Type B pancreatic cell (in vitro differentiated cells): ENCODE measurements around the gene BCAS2. TPM values are rescaled to one million over a fixed set of nuclear protein-coding genes. Genes with fewer than 3 reads are reported as not detected.

ENCODE experiments used
- DNase-seq: peaks from one replicate; pipeline ENCODE4 v3.0.0; 2021; ENCODE audit warnings: mixed read lengths; ENCODE audit not compliant: unreplicated experiment; ENCODE audit errors: extremely low spot score
- H3K27ac Mint-ChIP-seq: 2 replicates; pipeline ENCODE4 v1.8.0; 2021; ENCODE audit warnings: mild to moderate bottlenecking, mixed read lengths
- H3K27me3 Mint-ChIP-seq: 2 replicates; pipeline ENCODE4 v1.8.0; 2021; ENCODE audit warnings: mixed read lengths
- H3K36me3 Mint-ChIP-seq: 2 replicates; pipeline ENCODE4 v1.8.0; 2021; ENCODE audit warnings: mixed read lengths
- H3K4me1 Mint-ChIP-seq: one replicate; pipeline ENCODE4 v1.8.0; 2021; ENCODE audit warnings: mixed read lengths; ENCODE audit not compliant: unreplicated experiment
- H3K4me3 Mint-ChIP-seq: 2 replicates; pipeline ENCODE4 v1.8.0; 2021; ENCODE audit warnings: mild to moderate bottlenecking, mixed read lengths
- H3K9me3 Mint-ChIP-seq: 2 replicates; pipeline ENCODE4 v1.8.0; 2021; ENCODE audit warnings: mixed read lengths
- total RNA-seq: library from RNA; stranded (reverse); gene quantifications from 2 replicates; pipeline ENCODE4 v1.2.1, GENCODE V29; 2021; ENCODE audit warnings: low replicate concordance
- TF ChIP-seq, protein P1 (sequence below): fragments of 200-600 bp; sonication (generic); conservative IDR thresholded peaks from 2 replicates; pipeline ENCODE4 v1.5.0; 2021; ENCODE audit warnings: antibody characterized with exemption, mild to moderate bottlenecking

BCAS2 gene
- total RNA-seq, 1 donor from 2014 or later: 45.5 TPM

DNA sequence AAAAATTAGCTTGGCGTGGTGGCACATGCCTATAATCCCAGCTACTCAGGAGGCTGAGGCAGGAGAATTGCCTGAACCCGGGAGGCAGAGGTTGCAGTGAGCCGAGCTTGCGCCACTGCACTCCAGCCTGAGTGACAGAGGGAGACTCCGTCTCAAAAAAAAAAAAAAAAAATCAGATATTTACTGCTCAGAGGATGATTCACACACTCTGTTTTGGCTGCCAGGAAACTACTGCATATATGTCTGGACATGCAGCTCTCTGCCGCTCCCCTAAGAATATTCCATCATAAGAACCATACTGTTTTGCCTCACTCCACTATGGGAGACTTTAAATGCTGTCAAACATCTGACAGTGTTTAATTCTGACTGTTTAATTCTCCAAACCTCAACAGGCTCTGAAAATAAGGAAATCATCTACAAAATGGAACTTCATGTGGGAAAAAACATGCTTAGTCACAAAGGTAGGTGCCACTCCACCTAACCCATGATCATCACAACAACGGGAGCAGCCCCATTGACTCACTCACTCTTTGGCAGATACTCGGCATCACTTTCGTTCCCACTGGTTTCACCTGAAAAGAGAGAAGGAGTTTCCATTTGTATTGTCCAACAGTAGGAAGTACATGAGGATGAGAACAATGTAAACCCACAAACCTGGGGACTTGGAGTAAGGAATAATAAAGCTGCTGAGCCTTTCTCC lies 29.3 kb upstream of the BCAS2 start:
- no peak for DNase-seq
- peak overlapping the region; percentile 90 for H3K27ac Mint-ChIP-seq
- H3K36me3 Mint-ChIP-seq: peaks cover 3% of the 10 kb centered on the region
- no peak overlapping the region for H3K4me3 Mint-ChIP-seq
- TF ChIP-seq, protein P1, sequence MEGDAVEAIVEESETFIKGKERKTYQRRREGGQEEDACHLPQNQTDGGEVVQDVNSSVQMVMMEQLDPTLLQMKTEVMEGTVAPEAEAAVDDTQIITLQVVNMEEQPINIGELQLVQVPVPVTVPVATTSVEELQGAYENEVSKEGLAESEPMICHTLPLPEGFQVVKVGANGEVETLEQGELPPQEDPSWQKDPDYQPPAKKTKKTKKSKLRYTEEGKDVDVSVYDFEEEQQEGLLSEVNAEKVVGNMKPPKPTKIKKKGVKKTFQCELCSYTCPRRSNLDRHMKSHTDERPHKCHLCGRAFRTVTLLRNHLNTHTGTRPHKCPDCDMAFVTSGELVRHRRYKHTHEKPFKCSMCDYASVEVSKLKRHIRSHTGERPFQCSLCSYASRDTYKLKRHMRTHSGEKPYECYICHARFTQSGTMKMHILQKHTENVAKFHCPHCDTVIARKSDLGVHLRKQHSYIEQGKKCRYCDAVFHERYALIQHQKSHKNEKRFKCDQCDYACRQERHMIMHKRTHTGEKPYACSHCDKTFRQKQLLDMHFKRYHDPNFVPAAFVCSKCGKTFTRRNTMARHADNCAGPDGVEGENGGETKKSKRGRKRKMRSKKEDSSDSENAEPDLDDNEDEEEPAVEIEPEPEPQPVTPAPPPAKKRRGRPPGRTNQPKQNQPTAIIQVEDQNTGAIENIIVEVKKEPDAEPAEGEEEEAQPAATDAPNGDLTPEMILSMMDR: no peak
- no peaks in the 10 kb centered on the region for H3K9me3 Mint-ChIP-seq
- H3K4me1 Mint-ChIP-seq: no peaks in the 10 kb centered on the region
- no peaks in the 10 kb centered on the region for H3K27me3 Mint-ChIP-seq

DNA sequence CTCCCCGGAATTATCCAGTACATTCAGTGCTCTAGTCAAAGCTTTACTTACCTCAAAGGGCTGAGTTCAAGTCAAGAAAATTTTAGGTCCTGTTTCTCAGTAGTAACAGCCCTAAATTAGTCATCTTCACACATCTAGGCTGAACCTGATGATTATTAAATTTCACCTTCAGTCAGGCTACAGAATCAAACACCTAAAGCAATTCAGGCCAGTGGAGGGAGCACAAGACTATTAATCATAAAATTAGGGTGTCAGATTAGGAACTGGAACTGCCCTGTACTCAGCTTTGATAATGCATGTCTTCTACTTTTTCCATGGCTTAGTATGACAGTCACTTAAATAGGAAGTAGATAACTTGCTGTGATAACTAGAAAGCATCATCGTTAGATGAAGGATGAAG lies 28.4 kb upstream of the BCAS2 start:
- Mint-ChIP-seq H3K4me3 (no peak overlapping the region), H3K4me1 (no peaks in the 10 kb centered on the region), H3K27me3 (no peaks in the 10 kb centered on the region), H3K36me3 (no peaks in the 10 kb centered on the region), H3K9me3 (no peaks in the 10 kb centered on the region), H3K27ac (peak overlapping the region; percentile 90)
- no peak for DNase-seq
- TF ChIP-seq, protein P1: no peak

DNA sequence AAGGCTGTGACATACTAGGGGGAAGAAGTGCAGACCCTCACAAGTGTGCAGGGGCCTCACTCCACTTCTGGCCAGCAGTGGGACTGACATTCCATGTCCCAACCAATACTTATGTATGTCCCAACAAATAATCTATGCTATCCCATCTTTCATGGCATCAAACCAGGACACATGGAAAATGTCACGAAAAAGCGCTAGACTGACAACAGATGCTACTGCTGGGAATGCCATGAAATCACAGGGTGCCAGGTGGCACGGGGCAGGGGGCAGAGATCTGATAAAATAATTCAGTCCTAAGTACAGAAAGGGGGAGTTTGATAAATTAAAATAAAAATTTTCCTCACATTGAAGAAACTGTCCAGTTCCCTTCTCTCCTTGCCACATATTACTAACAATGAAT lies 27.6 kb upstream of the BCAS2 start:
- Mint-ChIP-seq H3K27me3 (no peaks in the 10 kb centered on the region), H3K4me3 (no peak overlapping the region), H3K4me1 (no peaks in the 10 kb centered on the region), H3K27ac (peak overlapping the region; percentile 48), H3K36me3 (no peaks in the 10 kb centered on the region), H3K9me3 (no peaks in the 10 kb centered on the region)
- no peak for DNase-seq
- TF ChIP-seq, protein P1: no peak

DNA sequence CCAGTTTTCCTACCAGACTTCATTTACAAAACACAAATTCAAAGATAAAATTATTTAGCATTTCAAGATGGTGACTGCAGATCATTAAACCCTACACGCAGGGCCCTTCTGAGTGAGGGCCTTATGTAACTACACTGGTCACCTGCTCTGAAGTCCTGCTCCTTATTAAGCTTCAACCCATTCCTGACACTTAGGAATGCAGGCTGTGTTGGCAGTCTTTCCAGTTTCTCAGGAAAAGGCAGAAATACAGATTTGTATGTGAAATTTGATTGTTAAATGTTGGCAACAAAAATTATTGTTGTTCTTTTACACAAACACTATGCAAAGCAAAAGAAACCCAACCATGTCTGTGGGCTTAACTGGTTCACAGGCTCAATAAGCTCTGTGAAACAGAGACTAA lies 25.8 kb upstream of the BCAS2 start:
- Mint-ChIP-seq H3K36me3 (no peaks in the 10 kb centered on the region), H3K9me3 (no peaks in the 10 kb centered on the region), H3K27me3 (no peaks in the 10 kb centered on the region), H3K27ac (no peak overlapping the region), H3K4me3 (no peak overlapping the region), H3K4me1 (no peaks in the 10 kb centered on the region)
- no peak for DNase-seq
- TF ChIP-seq, protein P1: no peak

DNA sequence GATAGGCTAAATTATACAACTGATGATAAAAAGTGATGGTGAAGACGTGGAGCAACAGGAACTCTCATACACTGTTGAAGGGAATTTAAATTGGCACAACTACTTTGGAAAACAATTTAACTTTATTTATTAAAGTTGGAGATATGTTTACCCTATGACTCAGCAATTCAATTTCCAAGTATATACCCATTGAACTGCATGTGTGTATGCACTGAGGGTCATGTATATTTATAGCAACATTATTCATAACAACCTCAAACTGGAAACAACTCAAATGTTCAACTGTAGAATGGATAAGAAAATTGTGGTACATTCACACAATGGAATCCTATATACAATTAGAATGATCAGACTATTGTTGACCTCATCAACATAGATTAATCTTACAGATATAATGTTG lies 16.5 kb upstream of the BCAS2 start:
- DNase-seq: no peak
- Mint-ChIP-seq H3K27me3 (no peaks in the 10 kb centered on the region), H3K4me1 (no peaks in the 10 kb centered on the region), H3K4me3 (no peak overlapping the region), H3K9me3 (no peaks in the 10 kb centered on the region), H3K27ac (no peak overlapping the region), H3K36me3 (peaks cover 5% of the 10 kb centered on the region)
- TF ChIP-seq, protein P1: no peak
